Loucy (cell line): ENCODE measurements around the gene PIAS2.

Source experiments
- EZH2phosphoT487 ChIP-seq: fragments of 200-600 bp; IDR thresholded peaks from 2 replicates; pipeline ENCODE4 v1.6.1; 2018; ENCODE audit warnings: antibody characterized with exemption, mild to moderate bottlenecking, moderate library complexity, borderline replicate concordance
- TF ChIP-seq, protein P1 (sequence below): fragments of 200-600 bp; sonication (generic); conservative IDR thresholded peaks from 2 replicates; pipeline ENCODE4 v1.5.1; 2014; ENCODE audit warnings: mild to moderate bottlenecking, antibody characterized with exemption, low read length

DNA sequence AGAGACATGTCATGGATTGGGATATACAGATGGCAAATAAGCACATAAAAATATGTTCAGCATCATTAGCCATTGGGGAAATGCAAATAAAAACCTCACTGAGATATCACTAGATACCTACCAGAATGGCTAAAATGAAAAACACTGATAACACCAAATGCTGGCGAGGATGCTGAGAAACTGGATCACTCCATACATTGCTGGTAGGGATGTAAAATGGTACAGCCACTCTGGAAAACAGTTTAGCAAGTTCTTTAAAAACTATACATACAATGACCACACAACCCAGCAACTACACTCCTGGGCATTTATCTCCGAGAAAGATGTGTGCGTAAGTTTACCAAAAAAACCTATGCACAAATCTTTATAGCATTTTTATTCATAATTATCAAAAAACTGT is 13.9 kb downstream of the PIAS2 start:
- TF ChIP-seq, protein P1, sequence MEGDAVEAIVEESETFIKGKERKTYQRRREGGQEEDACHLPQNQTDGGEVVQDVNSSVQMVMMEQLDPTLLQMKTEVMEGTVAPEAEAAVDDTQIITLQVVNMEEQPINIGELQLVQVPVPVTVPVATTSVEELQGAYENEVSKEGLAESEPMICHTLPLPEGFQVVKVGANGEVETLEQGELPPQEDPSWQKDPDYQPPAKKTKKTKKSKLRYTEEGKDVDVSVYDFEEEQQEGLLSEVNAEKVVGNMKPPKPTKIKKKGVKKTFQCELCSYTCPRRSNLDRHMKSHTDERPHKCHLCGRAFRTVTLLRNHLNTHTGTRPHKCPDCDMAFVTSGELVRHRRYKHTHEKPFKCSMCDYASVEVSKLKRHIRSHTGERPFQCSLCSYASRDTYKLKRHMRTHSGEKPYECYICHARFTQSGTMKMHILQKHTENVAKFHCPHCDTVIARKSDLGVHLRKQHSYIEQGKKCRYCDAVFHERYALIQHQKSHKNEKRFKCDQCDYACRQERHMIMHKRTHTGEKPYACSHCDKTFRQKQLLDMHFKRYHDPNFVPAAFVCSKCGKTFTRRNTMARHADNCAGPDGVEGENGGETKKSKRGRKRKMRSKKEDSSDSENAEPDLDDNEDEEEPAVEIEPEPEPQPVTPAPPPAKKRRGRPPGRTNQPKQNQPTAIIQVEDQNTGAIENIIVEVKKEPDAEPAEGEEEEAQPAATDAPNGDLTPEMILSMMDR: no peak
- TF ChIP-seq EZH2phosphoT487: no peak
